CD4-positive, alpha-beta T cell treated with Interleukin-10 for 1 hour (primary cell): Measurements from ENCODE around the gene USP46.

Experiments
- DNase-seq: peaks from one replicate; pipeline ENCODE4 v3.0.0-alpha.2; 2020

USP46 gene

GRCh38 chr4:52568351-52568750 is 90.8 kb downstream of the USP46 start:
- no peak for DNase-seq

- DNase-seq, result no peak
Measured at GRCh38 chr4:52566136-52567031, 92.7 kb downstream of the USP46 start.

- DNase-seq, result no peak
Measured at GRCh38 chr4:52560844-52561280, 98.2 kb downstream of the USP46 start.

- DNase-seq, result no peak
Measured at GRCh38 chr4:52555356-52555716, 103.8 kb downstream of the USP46 start.

- DNase-seq, result no peak
Measured at GRCh38 chr4:52554612-52555355, 104.3 kb downstream of the USP46 start.

GRCh38 chr4:52552778-52553177 is 106.3 kb downstream of the USP46 start:
- DNase-seq, result no peak

GRCh38 chr4:52551487-52551886 is 107.6 kb downstream of the USP46 start:
- DNase-seq, result no peak

- no peak for DNase-seq
Measured at GRCh38 chr4:52550186-52550585, 108.9 kb downstream of the USP46 start.

GRCh38 chr4:52548818-52549570 is 110.1 kb downstream of the USP46 start:
- no peak for DNase-seq

GRCh38 chr4:52546449-52546848 is 112.7 kb downstream of the USP46 start:
- no peak for DNase-seq

- peak; percentile 67 for DNase-seq
Measured at GRCh38 chr4:52545099-52546069, 113.7 kb downstream of the USP46 start.
